NT2/D1 (cell line): ENCODE measurements around the gene ABCD1.

Source experiments
- SUZ12 ChIP-seq: IDR thresholded peaks from 2 replicates; pipeline ENCODE4 v1.6.1; 2011; ENCODE audit not compliant: insufficient read length, insufficient read depth; ENCODE audit errors: extremely low read depth
- ZNF274 ChIP-seq: IDR thresholded peaks from 2 replicates; pipeline ENCODE4 v1.6.1; 2011; ENCODE audit warnings: mild to moderate bottlenecking, low read depth, low read length

- TF ChIP-seq ZNF274: no peak
- TF ChIP-seq SUZ12: no peak
Measured at GRCh38 chrX:153763298-153763932, 38.8 kb downstream of the ABCD1 start.
